Right hindlimb (tissue), 1 donor: ENCODE measurements around the gene CCDC200.
"Not testable (repeated sequence)": the region's sequence is repeated elsewhere in the genome, so short reads cannot be mapped to it uniquely, and the experiment has no call there.

Experiments used
- DNase-seq: peaks from one replicate; pipeline ENCODE4 v3.0.0-alpha.2; 2018

CCDC200 gene

DNA sequence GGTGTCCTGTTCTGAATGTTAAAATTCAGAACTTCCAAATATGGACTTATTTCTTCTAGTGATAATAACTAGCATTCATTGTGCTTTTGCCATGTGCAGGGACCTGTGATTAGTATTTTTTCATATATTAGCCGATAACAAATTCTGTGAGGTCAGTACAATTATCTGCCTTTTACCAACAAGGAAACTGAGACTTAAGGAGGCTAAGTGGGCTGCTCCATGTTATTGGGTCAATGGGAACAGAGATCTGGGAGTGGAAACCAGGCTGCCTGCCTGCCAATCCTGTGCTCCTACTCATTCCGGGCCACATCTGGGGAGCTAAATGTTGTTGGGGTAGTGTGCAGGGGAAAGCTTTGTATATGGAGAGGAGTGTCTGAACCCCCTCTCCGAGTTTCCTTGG lies 13.1 kb downstream of the CCDC200 start:
- no peak for DNase-seq

DNA sequence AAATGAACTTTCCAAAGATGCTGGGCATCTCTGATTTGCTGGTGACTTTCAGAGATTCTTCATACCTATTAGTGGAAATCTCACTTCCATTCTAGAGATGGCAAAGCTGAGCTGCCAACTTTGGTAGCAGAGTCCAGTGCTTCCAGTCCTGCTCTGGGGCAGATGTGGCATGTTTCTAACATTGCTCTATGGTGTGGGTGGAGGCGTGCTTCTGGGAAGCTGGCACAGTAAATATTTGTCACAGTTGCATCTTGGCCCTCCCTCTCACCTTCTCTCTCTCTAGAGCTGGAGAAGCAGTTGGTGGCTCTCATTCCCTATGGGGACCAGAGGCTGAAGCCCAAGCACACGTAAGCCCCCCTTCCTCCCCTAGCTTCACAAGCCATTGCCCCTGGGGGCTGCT lies 14.9 kb downstream of the CCDC200 start:
- no peak for DNase-seq

DNA sequence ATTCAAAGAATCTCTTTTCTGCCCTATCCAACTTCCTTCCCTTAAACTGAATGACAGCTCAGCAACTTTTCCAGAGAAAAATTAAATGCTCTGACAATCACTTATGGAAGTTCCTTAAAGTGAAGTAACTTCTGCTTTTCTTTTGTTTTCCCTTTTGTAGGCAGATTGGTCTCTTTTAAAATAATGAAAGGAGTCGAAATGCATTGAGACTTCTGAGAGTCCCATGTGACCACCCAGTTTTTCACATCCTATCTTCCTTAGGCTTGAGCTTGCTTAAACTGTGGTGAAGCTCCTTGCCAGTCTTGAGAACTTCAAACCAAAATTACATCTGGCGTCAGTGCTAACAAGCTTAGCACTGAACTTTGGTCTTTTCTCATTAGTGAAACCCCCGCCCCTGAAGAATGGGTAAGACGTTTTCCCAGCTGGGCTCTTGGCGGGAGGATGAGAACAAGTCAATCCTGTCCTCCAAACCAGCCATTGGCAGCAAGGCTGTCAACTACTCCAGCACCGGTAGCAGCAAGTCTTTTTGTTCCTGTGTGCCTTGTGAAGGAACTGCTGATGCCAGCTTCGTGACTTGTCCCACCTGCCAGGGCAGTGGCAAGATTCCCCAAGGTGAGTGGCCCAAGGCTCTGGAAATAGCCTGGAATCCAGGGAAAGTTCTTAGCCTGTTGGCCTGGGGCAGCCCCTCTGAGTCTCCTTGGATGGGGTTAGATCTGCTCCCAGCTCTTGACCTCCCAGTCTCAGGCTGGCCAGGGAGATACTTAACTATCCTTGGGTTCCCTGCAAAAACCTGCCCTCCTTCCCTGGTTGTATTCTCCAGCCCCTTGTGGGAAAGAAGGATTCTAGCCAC lies 15.6 kb downstream of the CCDC200 start:
- DNase-seq: no peak

DNA sequence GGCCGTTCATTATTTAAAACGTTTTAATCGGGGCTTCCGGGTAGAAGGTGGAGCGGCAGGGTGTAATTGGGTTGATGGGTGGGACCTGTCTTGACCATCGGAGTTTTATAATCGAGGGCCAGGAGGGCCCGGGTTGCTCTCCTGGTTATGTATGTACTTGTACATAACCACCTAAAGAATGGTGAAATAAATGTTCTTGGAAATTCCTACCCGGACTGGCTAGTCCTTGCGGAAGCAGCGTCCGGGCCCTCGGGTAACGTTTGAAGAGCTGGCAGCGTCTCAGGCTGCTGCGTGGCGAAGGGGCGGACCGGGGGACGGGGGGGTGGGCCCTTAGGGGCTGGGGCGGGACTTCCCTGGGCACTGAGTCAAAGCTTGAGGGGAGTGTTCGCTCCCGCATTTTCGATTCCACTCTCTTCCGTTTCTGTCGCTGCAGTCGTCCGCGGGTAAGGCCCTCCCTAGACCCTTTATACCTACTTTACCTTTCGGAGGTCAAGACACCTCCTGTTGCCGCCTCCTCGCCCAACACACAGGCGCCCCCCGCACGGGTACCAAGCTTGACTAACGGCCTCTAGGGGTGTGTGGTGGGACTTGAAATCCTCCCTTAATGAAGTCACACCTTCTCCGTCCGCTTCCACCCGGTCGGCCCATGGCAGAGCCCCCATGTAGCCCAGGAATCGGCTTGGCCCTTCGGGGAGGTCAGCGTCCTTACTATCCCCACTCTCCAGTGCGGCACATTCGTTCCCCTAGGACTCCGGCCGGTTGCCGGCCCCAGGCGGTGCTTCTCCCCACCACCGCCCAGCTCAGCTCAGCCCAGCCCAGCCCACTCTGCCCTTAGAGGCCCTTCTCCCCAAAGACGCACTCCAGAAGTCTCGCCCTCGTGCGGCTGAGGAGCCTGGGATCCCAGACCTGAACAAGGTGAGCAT lies 16.7 kb downstream of the CCDC200 start, which contains the start of gene TMEM106A:
TMEM106A (plus strand) TSS at position 396 of the 923 bp plus-strand sequence. CDS start 1,167 bp downstream, outside the sequence.
- DNase-seq: peak; percentile 91

DNA sequence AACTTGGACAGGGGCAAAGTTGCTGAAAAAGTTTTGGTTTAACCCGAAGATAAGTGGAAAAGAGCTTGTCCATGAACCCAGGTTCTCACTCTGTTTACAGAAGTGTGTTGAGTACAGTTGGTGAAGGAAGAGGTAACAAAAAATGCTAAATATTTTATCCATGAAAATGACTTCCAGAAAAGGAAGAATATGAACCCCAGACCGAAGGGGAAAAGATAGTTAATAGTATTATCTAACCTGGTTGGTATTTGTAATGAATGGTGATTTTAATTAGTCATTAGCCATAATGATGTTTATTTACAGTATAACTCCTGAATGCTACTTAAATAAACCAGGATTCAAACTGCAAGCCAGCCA lies 17.3 kb downstream of the CCDC200 start:
- no peak for DNase-seq

DNA sequence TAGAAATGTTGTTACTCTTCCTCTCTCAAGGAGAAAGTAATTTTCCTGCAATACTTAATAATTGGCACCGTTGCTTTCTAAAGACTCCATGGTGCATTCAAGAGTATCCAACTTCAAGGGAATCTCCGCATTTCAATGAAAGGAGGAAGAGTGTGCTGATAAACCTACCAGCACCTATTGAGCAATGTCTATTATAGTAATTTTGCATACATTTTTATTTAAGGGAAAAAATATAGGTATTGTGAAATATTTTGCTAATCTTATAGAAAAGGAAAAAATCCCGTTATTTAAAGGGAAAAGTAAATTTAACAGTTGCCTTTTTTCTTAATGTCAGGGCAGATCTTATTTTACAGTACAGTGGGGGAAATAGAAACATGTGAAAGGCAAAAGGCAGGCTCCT lies 17.8 kb downstream of the CCDC200 start:
- no peak for DNase-seq

DNA sequence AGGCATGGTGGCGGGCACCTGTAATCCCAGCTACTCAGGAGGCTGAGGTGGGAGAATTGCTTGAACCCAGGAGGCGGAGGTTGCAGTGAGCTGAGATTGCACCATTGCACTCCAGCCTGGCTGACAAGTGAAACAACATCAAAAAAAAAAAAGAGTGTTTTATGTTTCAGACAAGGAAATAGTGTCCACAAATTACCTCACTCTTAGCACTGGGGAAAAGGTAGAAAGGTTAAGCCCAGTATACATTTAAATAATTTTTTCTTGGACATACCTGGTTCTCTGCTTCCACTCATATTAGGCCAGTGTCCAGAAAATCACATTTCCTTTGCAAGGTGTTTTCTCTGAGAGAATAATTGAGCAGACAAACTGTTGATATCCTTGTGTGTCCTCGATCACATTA lies 25.4 kb downstream of the CCDC200 start:
- not testable (repeated sequence) for DNase-seq

DNA sequence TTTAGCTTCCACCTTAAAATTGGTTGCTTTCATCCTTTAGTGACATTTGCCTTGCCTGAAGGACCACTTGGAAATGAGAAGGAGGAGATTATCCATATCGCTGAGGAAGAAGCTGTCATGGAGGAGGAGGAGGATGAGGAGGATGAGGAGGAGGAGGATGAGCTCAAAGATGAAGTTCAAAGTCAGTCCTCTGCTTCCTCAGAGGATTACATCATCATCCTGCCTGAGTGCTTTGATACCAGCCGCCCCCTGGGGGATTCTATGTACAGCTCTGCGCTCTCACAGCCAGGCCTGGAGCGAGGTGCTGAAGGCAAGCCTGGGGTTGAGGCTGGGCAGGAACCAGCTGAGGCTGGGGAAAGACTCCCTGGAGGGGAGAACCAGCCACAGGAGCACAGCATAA lies 28.3 kb downstream of the CCDC200 start:
- DNase-seq: no peak

DNA sequence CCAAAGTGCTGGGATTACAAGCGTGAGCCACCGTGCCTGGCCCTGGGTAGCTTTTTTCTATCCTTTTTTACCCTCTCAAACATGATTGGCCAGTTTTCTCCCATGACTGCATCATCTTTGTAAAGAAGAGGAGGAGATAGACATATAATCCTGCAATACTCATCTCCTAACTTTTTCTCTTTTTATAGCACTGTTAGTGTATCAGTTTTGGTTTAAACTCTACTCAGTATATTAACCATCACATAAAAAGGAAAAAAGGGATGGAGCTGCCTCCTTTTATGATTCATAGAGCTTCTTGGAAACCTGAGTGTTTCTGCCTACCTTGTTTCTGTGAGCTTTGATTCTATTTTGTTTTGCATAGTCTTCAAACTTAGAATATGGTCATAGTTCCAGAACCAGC lies 28.8 kb downstream of the CCDC200 start:
- no peak for DNase-seq

DNA sequence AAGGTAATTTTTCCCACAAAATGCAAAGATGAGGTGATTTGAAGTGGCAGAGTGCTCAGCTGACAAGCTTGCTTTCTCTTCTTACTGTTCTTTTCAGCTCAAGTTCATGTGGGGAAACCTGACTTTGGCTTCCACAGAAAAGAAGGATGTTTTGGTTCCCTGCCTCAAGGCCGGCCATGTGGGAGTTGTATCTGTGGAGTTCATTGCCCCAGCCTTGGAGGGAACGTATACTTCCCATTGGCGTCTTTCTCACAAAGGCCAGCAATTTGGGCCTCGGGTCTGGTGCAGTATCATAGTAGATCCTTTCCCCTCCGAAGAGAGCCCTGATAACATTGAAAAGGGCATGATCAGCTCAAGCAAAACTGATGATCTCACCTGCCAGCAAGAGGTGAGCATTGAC lies 35.2 kb downstream of the CCDC200 start:
- no peak for DNase-seq

DNA sequence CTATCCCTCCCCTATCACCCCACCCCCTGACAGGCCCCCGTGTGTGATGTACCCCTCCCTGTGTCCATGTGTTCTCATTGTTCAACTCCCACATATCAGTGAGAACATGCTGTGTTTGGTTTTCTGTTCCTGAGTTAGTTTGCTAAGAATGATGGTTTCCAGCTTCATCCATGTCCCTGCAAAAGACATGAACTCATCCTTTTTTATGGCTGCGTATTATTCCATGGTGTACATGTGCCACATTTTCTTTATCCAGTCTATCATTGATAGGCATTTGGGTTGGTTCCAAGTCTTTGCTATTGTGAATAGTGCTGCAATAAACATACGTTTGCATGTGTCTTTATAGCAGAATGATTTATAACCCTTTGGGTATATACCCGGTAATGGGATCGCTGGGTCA lies 41.8 kb downstream of the CCDC200 start:
- not testable (repeated sequence) for DNase-seq

DNA sequence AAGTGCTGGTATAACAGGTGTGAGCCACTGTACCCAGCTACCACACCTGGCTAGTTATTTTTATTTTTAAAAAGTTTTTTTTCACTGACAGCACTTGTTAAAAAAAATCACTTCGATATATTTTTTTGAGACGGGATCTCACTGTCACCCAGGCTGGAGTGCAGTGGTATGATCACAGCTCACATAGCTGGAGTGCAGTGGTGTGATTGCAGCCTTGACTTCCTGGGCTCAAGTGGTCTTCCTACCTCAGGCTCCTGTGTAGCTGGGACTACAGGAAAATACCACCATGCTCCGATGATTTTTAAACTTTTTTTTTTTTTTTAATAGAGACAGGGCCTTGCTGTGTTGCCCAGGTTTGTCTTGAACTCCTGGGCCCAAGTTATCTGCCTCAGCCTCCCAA lies 44.5 kb downstream of the CCDC200 start:
- DNase-seq: no peak

DNA sequence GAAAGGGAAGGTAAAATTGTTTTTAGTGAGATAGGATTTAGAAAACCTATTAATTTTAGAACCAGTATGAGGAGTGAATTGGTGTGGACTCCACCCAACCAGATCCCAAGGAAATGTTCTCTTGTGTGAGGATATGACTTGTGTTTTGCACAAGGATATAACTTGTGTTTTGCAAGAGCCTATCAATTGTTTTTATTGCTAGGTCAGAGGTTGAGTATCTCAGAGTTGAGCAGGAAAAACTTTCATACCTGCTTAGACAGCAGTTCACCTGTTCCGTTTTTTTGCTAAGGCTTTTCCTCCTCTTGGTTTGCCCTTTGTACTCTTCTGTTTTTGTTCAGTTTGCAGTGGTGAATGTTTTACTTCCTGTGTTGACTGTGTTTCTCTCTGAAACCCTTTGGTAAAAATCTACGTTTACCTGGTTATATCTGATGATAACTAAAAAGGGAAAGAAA lies 52.3 kb downstream of the CCDC200 start:
- DNase-seq: no peak

DNA sequence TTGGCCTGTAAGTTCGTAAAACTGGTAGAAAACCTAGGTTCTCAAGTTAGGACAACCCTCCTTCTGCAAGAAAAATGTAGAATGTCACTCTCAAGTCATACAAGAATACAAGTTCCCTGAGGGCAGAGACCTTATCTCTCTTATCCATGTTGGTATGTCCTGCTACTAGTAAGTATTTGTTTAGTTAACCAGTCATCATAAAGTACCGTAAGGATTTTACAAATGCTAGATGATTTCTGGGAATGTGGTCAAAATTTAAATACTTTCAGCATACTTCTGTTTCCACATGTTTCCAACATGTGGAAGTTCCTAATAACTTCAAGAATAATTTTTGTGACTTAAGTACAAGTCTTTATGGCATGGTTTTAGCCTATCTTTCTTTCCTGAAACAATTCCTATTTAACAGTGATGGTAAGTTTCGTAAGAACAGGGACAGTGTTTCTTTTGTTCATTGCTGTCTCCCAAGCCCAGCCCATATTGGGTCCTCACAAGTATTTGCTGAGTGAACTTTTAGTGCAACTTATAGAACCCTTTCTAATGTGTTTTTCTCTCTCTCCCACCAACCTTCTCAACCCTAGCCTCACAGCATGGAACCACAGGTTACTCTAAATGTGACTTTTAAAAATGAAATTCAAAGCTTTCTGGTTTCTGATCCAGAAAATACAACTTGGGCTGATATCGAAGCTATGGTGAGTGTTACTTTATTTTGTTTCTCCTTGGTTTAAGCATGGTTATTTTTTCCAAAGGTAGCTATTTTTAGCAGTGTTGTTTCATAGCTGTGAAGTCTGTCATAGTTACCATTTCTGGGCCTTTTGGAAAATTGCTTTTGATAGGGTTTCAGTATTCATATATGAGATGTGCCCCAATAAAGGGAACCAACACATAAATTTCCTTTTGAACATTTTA lies 53.0 kb downstream of the CCDC200 start:
- DNase-seq: no peak

DNA sequence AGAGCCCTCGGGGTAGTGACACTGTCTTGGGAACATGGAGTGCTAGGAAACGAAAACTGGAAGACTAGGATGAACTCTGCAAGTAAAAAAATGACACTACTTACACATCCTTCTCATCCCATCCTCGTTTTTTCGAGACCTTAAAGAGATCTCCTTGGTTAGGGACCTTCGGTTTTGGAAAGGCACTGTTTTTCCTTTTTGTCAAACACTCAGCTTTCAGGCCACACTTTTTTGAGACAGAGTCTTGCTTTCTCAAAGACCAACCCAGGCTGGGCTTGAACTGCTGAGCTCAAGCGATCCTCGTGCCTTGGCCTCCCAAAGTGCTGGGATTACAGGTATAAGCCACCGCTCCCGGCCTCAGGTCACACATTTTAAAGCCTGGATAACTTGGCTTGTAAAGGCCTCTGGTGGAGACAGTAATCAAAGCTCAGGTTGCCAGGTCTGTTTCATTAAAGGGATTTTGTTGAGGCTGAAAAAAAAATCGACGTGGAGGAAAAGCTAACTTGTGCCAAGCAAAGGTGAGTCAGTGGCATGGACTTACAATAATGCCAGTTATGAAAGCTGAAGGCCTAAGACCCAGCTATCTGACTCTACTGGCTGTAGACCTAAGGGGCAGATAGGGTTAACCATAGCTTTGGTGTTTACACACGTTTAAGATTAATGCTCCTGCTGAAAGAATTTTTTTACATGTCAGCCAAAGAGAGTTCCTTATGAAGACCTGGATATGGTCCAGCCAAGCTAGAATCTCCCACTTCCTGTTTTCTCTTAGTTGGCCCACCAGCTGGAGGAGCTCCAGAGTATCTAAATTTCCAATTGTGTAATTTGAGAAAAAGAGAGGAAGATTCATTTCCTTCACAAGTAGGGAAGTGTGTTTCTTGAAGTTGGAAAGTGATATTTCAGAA lies 56.6 kb downstream of the CCDC200 start:
- DNase-seq: peak; percentile 48
